ENCODE measurements around the gene TSPAN12.

DNA sequence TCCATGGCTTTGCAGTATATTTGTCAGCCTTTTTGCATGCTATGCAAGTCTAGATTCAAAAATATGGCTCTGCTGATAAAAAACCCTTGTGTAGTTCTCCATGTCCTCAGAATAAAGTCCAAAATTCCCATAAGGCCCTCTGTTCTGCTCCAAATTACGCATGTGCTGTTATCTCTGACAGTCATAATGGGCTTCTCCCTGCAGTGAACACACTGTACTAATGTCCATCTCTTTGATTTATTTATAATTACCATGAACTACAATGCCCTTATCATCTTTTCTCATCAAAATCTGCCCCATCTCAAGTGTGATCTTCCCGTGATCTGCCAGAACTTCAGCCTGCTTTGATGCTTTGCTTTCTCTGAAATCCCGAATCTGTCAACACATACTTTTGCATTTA lies 87.7 kb downstream of the TSPAN12 start:
- TF ChIP-seq EZH2 (IDR thresholded peaks at IDR 0.05; ENCODE audit: insufficient read depth, low read length) (no peak), CTCF (IDR thresholded peaks at IDR 0.05; ENCODE audit: insufficient read depth, low read depth, low read length) (no peak)

All from astrocyte (in vitro differentiated cells and primary cell).